Liver (tissue), 9 donors: ENCODE results near the gene ATXN7L1. TPM values are rescaled to one million over a fixed set of nuclear protein-coding genes. Genes with fewer than 3 reads are reported as not detected.

Experiments used
- DNase-seq: peaks from one replicate; pipeline ENCODE4 v3.0.0-alpha.2; 2017; ENCODE audit warnings: low spot score
- H3K27ac ChIP-seq, 2 donors: one replicate each; pipeline ENCODE4 v1.7.0; 2013; ENCODE audit warnings: inconsistent platforms in 2 of 2, low read length in 2 of 2, control low read depth in 1 of 2, low read depth in 1 of 2, mild to moderate bottlenecking in 1 of 2
- H3K27me3 ChIP-seq, 4 donors: one replicate each; pipeline versions ENCODE4 v1.6.1 to v1.7.0; 2013; ENCODE audit warnings: low read length in 3 of 4, inconsistent platforms in 1 of 4, mild to moderate bottlenecking in 1 of 4, moderate library complexity in 1 of 4; ENCODE audit not compliant: control insufficient read depth in 4 of 4, insufficient read depth in 4 of 4
- H3K36me3 ChIP-seq, 4 donors: one replicate each; pipeline versions ENCODE4 v1.6.1 to v1.7.0; 2013; ENCODE audit warnings: low read length in 3 of 4, mild to moderate bottlenecking in 3 of 4, low read depth in 1 of 4, moderate library complexity in 1 of 4; ENCODE audit not compliant: control insufficient read depth in 4 of 4, insufficient read depth in 3 of 4
- H3K4me1 ChIP-seq, 4 donors: one replicate each; pipeline versions ENCODE4 v1.6.1 to v1.7.0; 2013; ENCODE audit warnings: low read length in 3 of 4, mild to moderate bottlenecking in 3 of 4, moderate library complexity in 1 of 4; ENCODE audit not compliant: control insufficient read depth in 4 of 4, insufficient read depth in 4 of 4
- H3K4me3 ChIP-seq, 3 donors: one replicate each; pipeline versions ENCODE4 v1.6.1 to v1.7.0; 2013; ENCODE audit warnings: low read length in 3 of 3, control low read depth in 1 of 3, low read depth in 1 of 3, mild to moderate bottlenecking in 1 of 3
- H3K9ac ChIP-seq, 2 donors: one replicate each; pipeline ENCODE4 v1.7.0; 2013; ENCODE audit warnings: low read length in 2 of 2, mild to moderate bottlenecking in 2 of 2, moderate library complexity in 2 of 2, control low read depth in 1 of 2, low read depth in 1 of 2
- H3K9me3 ChIP-seq, 4 donors: one replicate each; pipeline versions ENCODE4 v1.6.1 to v1.7.0; 2013; ENCODE audit warnings: low read length in 3 of 4; ENCODE audit not compliant: control insufficient read depth in 4 of 4
- EGR1 ChIP-seq, 2 donors: IDR thresholded peaks; 2 replicates each; pipeline ENCODE4 v1.6.1; 2016 to 2018; ENCODE audit warnings: antibody characterized with exemption in 2 of 2, low read depth in 2 of 2
- FOXA2 ChIP-seq: IDR thresholded peaks from 2 replicates; pipeline ENCODE4 v1.6.1; 2016; ENCODE audit warnings: antibody characterized with exemption
- HNF4G ChIP-seq: IDR thresholded peaks from 2 replicates; pipeline ENCODE4 v1.6.1; 2016; ENCODE audit warnings: antibody characterized with exemption
- JUND ChIP-seq, 2 donors: IDR thresholded peaks; 2 replicates each; pipeline ENCODE4 v1.6.1; 2016; ENCODE audit warnings: antibody characterized with exemption in 2 of 2
- NR2F2 ChIP-seq: IDR thresholded peaks from 2 replicates; pipeline ENCODE4 v1.6.1; 2016; ENCODE audit warnings: antibody characterized with exemption
- RAD21 ChIP-seq, 2 donors: IDR thresholded peaks; 2 replicates each; pipeline ENCODE4 v1.6.1; 2016; ENCODE audit warnings: antibody characterized with exemption in 2 of 2, mild to moderate bottlenecking in 2 of 2
- SP1 ChIP-seq: IDR thresholded peaks from 2 replicates; pipeline ENCODE4 v1.6.1; 2018; ENCODE audit warnings: antibody characterized with exemption, mild to moderate bottlenecking
- YY1 ChIP-seq: IDR thresholded peaks from 2 replicates; pipeline ENCODE4 v1.6.1; 2016; ENCODE audit warnings: antibody characterized with exemption, mild to moderate bottlenecking
- WGBS: extraction: QIAGEN DNeasy Blood & Tissue Kit; methylation state at CpG from one replicate; pipeline ENCODE4 v1.1.7; 2013; 5-methylcytosine and 5-hydroxymethylcytosine counted together
- polyA plus RNA-seq, 2 donors: library from polyadenylated mRNA; stranded (reverse) in 1 of 2; unstranded in 1 of 2; fragments of 200-250 nt in 1 of 2; fragments of >200 nt in 1 of 2; fragmentation: Nextera tagmentation in 1 of 2; extraction: Ambion mirVana in 1 of 2; gene quantifications; one replicate each; pipeline versions ENCODE4 v1.2.1 to v1.2.3, GENCODE V29; 2013 to 2015
- total RNA-seq, 2 donors: library from RNA; depleted of rRNA; stranded (reverse); fragments of >200 nt; gene quantifications; one replicate each; pipeline ENCODE4 v1.2.3, GENCODE V29; 2014
- TF ChIP-seq, protein P1 (sequence below): IDR thresholded peaks from 2 replicates; pipeline ENCODE4 v1.6.1; 2016; ENCODE audit warnings: antibody characterized with exemption, mild to moderate bottlenecking
- TF ChIP-seq, protein P2 (sequence below): IDR thresholded peaks from 2 replicates; pipeline ENCODE4 v1.6.1; 2016; ENCODE audit warnings: antibody characterized with exemption
- TF ChIP-seq, protein P3 (sequence below): IDR thresholded peaks from 2 replicates; pipeline ENCODE4 v1.6.1; 2016; ENCODE audit warnings: antibody characterized with exemption
- TF ChIP-seq, protein P4 (sequence below): fragments of 150-350 bp; IDR thresholded peaks from 2 replicates; pipeline ENCODE4 v1.5.1; 2017; ENCODE audit warnings: improper control_type of control experiment, low read depth, low read length; ENCODE audit not compliant: missing input control
- donor health status: healthy.
- donor health status: healthy.
- donor health status: healthy.
- donor health status: healthy.
- donor health status: healthy.

ATXN7L1 gene
- total and polyA plus RNA-seq, 4 donors: 2.1 to 7.4 (median 5.3) TPM

DNA sequence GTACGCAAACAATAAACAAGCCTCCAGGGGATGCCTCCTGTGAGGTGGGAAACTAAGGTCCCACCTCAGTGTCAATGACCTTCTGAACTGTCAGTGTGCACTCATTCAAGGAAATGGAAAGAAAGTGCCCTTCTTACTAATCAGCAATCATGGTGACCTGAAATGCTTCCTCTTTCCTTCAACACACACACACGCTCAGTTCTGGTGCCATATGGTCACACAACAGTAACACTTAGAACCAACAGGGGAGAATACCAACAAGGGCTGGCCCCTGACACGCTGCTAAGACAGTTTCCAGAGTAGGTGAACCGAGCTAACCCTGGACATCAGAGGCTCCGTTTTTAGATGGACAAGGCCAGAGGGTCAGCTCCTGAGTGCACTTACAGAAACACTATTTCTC is 253.0 kb downstream of the ATXN7L1 start:
- H3K4me3 ChIP-seq: no peak overlapping the region
- H3K36me3 ChIP-seq: peaks cover 0 to 41% (median 40%) of the 10 kb centered on the region in 4 donors
- no peak for DNase-seq
- no peaks in the 10 kb centered on the region for H3K27me3 ChIP-seq
- H3K9ac ChIP-seq: no peak overlapping the region
- no peaks in the 10 kb centered on the region for H3K9me3 ChIP-seq
- no peaks in the 10 kb centered on the region for H3K4me1 ChIP-seq
- H3K27ac ChIP-seq: no peak overlapping the region
- 94% methylated on average over 5 of the region's 5 CpGs for WGBS
- TF ChIP-seq RAD21 (IDR thresholded peaks at IDR 0.05) (no peak), YY1 (no peak), EGR1 (IDR thresholded peaks at IDR 0.05; ENCODE audit: low read depth in 2 of 2) (no peak), SP1 (no peak), HNF4G (no peak), FOXA2 (no peak)
- TF ChIP-seq, protein P1, sequence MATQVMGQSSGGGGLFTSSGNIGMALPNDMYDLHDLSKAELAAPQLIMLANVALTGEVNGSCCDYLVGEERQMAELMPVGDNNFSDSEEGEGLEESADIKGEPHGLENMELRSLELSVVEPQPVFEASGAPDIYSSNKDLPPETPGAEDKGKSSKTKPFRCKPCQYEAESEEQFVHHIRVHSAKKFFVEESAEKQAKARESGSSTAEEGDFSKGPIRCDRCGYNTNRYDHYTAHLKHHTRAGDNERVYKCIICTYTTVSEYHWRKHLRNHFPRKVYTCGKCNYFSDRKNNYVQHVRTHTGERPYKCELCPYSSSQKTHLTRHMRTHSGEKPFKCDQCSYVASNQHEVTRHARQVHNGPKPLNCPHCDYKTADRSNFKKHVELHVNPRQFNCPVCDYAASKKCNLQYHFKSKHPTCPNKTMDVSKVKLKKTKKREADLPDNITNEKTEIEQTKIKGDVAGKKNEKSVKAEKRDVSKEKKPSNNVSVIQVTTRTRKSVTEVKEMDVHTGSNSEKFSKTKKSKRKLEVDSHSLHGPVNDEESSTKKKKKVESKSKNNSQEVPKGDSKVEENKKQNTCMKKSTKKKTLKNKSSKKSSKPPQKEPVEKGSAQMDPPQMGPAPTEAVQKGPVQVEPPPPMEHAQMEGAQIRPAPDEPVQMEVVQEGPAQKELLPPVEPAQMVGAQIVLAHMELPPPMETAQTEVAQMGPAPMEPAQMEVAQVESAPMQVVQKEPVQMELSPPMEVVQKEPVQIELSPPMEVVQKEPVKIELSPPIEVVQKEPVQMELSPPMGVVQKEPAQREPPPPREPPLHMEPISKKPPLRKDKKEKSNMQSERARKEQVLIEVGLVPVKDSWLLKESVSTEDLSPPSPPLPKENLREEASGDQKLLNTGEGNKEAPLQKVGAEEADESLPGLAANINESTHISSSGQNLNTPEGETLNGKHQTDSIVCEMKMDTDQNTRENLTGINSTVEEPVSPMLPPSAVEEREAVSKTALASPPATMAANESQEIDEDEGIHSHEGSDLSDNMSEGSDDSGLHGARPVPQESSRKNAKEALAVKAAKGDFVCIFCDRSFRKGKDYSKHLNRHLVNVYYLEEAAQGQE: no peak

DNA sequence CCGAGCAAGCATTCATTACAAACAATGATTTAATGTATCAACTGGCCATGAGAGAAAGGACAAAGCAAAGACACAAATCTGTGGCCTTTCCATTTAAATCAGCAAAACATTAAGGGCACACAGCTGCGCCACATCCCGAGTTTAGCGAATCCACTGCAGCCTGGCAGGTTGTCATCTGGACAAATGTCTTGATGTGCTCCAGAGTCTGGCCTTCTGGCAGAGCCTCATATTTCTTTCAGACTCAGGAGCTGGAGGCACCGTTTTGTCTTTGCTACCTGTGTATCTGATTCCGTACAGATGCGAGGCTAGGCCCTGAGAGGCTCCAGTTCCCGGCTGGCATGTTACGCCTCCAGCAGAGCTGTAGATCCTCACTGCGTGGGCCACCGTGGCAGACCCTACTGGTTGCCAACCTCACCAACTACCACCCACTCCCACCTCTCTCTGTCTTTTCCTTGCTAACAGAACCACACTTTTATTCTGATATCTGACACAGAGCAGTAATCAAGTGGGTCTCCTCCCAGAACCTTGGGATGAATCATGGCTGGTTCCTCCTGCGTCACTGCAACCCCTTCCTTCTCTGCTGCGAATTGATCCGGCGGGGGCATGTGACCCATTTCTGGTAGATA is 254.2 kb downstream of the ATXN7L1 start:
- Histone ChIP-seq H3K27me3 (no peaks in the 10 kb centered on the region), H3K4me3 (no peak overlapping the region), H3K9ac (no peak overlapping the region), H3K27ac (no peak overlapping the region), H3K9me3 (no peaks in the 10 kb centered on the region), H3K4me1 (no peaks in the 10 kb centered on the region), H3K36me3 (peaks cover 0 to 52% (median 41%) of the 10 kb centered on the region in 4 donors)
- TF ChIP-seq HNF4G (no peak), FOXA2 (no peak), SP1 (no peak), NR2F2 (no peak), RAD21 (IDR thresholded peaks at IDR 0.05) (no peak), JUND (IDR thresholded peaks at IDR 0.05) (no peak)
- TF ChIP-seq, protein P2, sequence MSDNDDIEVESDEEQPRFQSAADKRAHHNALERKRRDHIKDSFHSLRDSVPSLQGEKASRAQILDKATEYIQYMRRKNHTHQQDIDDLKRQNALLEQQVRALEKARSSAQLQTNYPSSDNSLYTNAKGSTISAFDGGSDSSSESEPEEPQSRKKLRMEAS: no peak
- TF ChIP-seq, protein P3, sequence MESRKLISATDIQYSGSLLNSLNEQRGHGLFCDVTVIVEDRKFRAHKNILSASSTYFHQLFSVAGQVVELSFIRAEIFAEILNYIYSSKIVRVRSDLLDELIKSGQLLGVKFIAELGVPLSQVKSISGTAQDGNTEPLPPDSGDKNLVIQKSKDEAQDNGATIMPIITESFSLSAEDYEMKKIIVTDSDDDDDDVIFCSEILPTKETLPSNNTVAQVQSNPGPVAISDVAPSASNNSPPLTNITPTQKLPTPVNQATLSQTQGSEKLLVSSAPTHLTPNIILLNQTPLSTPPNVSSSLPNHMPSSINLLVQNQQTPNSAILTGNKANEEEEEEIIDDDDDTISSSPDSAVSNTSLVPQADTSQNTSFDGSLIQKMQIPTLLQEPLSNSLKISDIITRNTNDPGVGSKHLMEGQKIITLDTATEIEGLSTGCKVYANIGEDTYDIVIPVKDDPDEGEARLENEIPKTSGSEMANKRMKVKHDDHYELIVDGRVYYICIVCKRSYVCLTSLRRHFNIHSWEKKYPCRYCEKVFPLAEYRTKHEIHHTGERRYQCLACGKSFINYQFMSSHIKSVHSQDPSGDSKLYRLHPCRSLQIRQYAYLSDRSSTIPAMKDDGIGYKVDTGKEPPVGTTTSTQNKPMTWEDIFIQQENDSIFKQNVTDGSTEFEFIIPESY: no peak
- 94% methylated on average over 15 of the region's 15 CpGs for WGBS
- DNase-seq: no peak

DNA sequence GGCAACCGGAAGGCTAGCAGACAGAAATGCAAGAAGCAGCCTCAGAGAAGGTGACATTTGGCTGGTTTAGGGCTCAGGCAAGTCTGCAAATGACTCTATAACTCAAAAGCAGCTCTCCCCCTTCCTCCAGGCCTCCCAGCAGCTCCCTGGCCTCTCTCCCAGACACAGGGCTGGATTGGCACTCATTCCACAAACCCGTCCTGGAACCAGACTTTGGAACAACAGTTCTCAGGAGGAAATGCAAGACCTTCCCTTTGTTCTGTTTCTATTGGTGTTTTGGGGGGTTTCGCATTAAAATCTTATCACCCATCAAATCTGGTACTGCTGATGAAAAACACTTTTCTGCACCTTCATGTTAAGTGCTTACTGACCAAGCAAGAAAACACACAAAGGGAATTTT is 254.8 kb downstream of the ATXN7L1 start:
- H3K9ac ChIP-seq: no peak overlapping the region
- no peaks in the 10 kb centered on the region for H3K9me3 ChIP-seq
- no peak for TF ChIP-seq NR2F2
- TF ChIP-seq, protein P4, sequence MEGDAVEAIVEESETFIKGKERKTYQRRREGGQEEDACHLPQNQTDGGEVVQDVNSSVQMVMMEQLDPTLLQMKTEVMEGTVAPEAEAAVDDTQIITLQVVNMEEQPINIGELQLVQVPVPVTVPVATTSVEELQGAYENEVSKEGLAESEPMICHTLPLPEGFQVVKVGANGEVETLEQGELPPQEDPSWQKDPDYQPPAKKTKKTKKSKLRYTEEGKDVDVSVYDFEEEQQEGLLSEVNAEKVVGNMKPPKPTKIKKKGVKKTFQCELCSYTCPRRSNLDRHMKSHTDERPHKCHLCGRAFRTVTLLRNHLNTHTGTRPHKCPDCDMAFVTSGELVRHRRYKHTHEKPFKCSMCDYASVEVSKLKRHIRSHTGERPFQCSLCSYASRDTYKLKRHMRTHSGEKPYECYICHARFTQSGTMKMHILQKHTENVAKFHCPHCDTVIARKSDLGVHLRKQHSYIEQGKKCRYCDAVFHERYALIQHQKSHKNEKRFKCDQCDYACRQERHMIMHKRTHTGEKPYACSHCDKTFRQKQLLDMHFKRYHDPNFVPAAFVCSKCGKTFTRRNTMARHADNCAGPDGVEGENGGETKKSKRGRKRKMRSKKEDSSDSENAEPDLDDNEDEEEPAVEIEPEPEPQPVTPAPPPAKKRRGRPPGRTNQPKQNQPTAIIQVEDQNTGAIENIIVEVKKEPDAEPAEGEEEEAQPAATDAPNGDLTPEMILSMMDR: no peak
- TF ChIP-seq, protein P2: no peak
- no peaks in the 10 kb centered on the region for H3K4me1 ChIP-seq
- no peak for DNase-seq
- 67% methylated on average over 3 of the region's 3 CpGs for WGBS
- H3K36me3 ChIP-seq: peaks cover 0 to 55% (median 38%) of the 10 kb centered on the region in 4 donors
- H3K4me3 ChIP-seq: no peak overlapping the region
- no peak overlapping the region for H3K27ac ChIP-seq
- no peaks in the 10 kb centered on the region for H3K27me3 ChIP-seq
